Measurements from ENCODE around the gene SLC5A1. TPM values are rescaled to one million over a fixed set of nuclear protein-coding genes. Genes with fewer than 3 reads are reported as not detected.

Gene SLC5A1
- total RNA-seq, 1 experiment from 2014 or later = 0.23 TPM

- no TSS peak for BruUV-seq (replicated peaks)
- Histone ChIP-seq H3K36me3 (ENCODE audit: control insufficient read depth, insufficient read depth, low read length) (no peaks in the 10 kb centered on the region), H3K4me3 (ENCODE audit: low read depth, low read length) (no peak overlapping the region), H3K9me3 (no peaks in the 10 kb centered on the region), H3K4me1 (no peaks in the 10 kb centered on the region), H3K27me3 (replicated peaks; ENCODE audit: control insufficient read depth, insufficient read depth, low read length) (0 out of 2 replicates have a peak, but pooled peaks cover 1% of the 10 kb centered on the region)
- ChIA-PET POLR2A (no interaction called here), CTCF (no interaction called here)
- no peaks in the 10 kb centered on the region for H3K4me1 Mint-ChIP-seq (ENCODE audit: low read depth, unreplicated experiment)
- H3K27ac Mint-ChIP-seq (ENCODE audit: unreplicated experiment) = no peak overlapping the region
- DNase-seq = no peak
- H3K9me3 Mint-ChIP-seq (ENCODE audit: unreplicated experiment) = peaks cover 9% of the 10 kb centered on the region
- intact Hi-C loops (cut with micrococcal nuclease; ENCODE audit: unreplicated experiment) = no loop called here
- H3K27me3 Mint-ChIP-seq (ENCODE audit: insufficient read depth, unreplicated experiment) = peaks cover 7% of the 10 kb centered on the region
- no peak for TF ChIP-seq CTCF (IDR thresholded peaks at IDR 0.05; ENCODE audit: insufficient read depth in 1 of 2, low read depth in 1 of 2, low read length in 1 of 2, severe bottlenecking in 1 of 2, unreplicated experiment in 1 of 2)
- no peaks in the 10 kb centered on the region for H3K36me3 Mint-ChIP-seq (ENCODE audit: insufficient read depth, unreplicated experiment)
- H3K4me3 Mint-ChIP-seq (ENCODE audit: unreplicated experiment) = no peak overlapping the region
These were observed 330 bp downstream of the SLC5A1 start for GRCh38 chr22:32043391-32043790.

- peaks cover 4% of the 10 kb centered on the region for H3K27me3 Mint-ChIP-seq (ENCODE audit: insufficient read depth, unreplicated experiment)
- intact Hi-C loops (cut with micrococcal nuclease; ENCODE audit: unreplicated experiment) = no loop called here
- H3K36me3 Mint-ChIP-seq (ENCODE audit: insufficient read depth, unreplicated experiment) = no peaks in the 10 kb centered on the region
- no peaks in the 10 kb centered on the region for H3K9me3 Mint-ChIP-seq (ENCODE audit: unreplicated experiment)
- H3K4me3 ChIP-seq (ENCODE audit: low read depth, low read length) = no peak overlapping the region
- no peaks in the 10 kb centered on the region for H3K4me1 Mint-ChIP-seq (ENCODE audit: low read depth, unreplicated experiment)
- H3K4me3 Mint-ChIP-seq (ENCODE audit: unreplicated experiment) = no peak overlapping the region
- H3K27ac Mint-ChIP-seq (ENCODE audit: unreplicated experiment) = no peak overlapping the region
- ChIA-PET CTCF (no interaction called here), POLR2A (no interaction called here)
- no peaks in the 10 kb centered on the region for H3K4me1 ChIP-seq
- H3K36me3 ChIP-seq (ENCODE audit: control insufficient read depth, insufficient read depth, low read length) = no peaks in the 10 kb centered on the region
- TF ChIP-seq CTCF (IDR thresholded peaks at IDR 0.05; ENCODE audit: insufficient read depth in 1 of 2, low read depth in 1 of 2, low read length in 1 of 2, severe bottlenecking in 1 of 2, unreplicated experiment in 1 of 2) = no peak
- 0 out of 2 replicates have a peak, but pooled peaks cover 1% of the 10 kb centered on the region for H3K27me3 ChIP-seq (replicated peaks; ENCODE audit: control insufficient read depth, insufficient read depth, low read length)
- no TSS peak for BruUV-seq (replicated peaks)
- DNase-seq = no peak
- H3K9me3 ChIP-seq = no peaks in the 10 kb centered on the region
These were observed 1.4 kb downstream of the SLC5A1 start for GRCh38 chr22:32044477-32044876.

- Mint-ChIP-seq H3K4me1 (ENCODE audit: low read depth, unreplicated experiment) (no peaks in the 10 kb centered on the region), H3K27ac (ENCODE audit: unreplicated experiment) (no peak overlapping the region), H3K9me3 (ENCODE audit: unreplicated experiment) (no peaks in the 10 kb centered on the region), H3K27me3 (ENCODE audit: insufficient read depth, unreplicated experiment) (peaks cover 4% of the 10 kb centered on the region), H3K36me3 (ENCODE audit: insufficient read depth, unreplicated experiment) (no peaks in the 10 kb centered on the region), H3K4me3 (ENCODE audit: unreplicated experiment) (no peak overlapping the region)
- no peak for DNase-seq
- H3K4me3 ChIP-seq (ENCODE audit: low read depth, low read length) = no peak overlapping the region
- ChIA-PET CTCF (no interaction called here), POLR2A (no interaction called here)
- no peak for TF ChIP-seq CTCF (IDR thresholded peaks at IDR 0.05; ENCODE audit: insufficient read depth in 1 of 2, low read depth in 1 of 2, low read length in 1 of 2, severe bottlenecking in 1 of 2, unreplicated experiment in 1 of 2)
- no peaks in the 10 kb centered on the region for H3K4me1 ChIP-seq
- 0 out of 2 replicates have a peak, but pooled peaks cover 1% of the 10 kb centered on the region for H3K27me3 ChIP-seq (replicated peaks; ENCODE audit: control insufficient read depth, insufficient read depth, low read length)
- no TSS peak for BruUV-seq (replicated peaks)
- intact Hi-C loops (cut with micrococcal nuclease; ENCODE audit: unreplicated experiment) = no loop called here
- no peaks in the 10 kb centered on the region for H3K36me3 ChIP-seq (ENCODE audit: control insufficient read depth, insufficient read depth, low read length)
- no peaks in the 10 kb centered on the region for H3K9me3 ChIP-seq
These were observed 1.9 kb downstream of the SLC5A1 start for GRCh38 chr22:32044913-32045312.
